Endothelial cell of umbilical vein (primary cell): Measurements from ENCODE around the gene AUH. TPM values are rescaled to one million over a fixed set of nuclear protein-coding genes. Genes with fewer than 3 reads are reported as not detected.

Experiments used
- BruUV-seq: library from RNA; stranded (reverse); fragments of 400-500 nt; replicated peaks from 2 replicates; lab custom pipeline; 2021; lab: Mats Ljungman, UMichigan
- CTCF ChIA-PET: fragments of 300-600, 350-600 bp; sonication (Branson Sonifier 250); formaldehyde crosslinking; loops from one replicate; lab custom pipeline; 2021; ENCODE audit warnings: antibody characterized with exemption, inconsistent platforms; lab: Charles Lee
- POLR2A ChIA-PET: fragments of 300-600, 350-600 bp; sonication (Branson Sonifier 250); formaldehyde crosslinking; loops from one replicate; lab custom pipeline; 2021; ENCODE audit warnings: antibody characterized with exemption, inconsistent platforms; lab: Charles Lee
- DNase-seq: peaks from one replicate; pipeline ENCODE4 v3.0.0-alpha.2; 2011; ENCODE audit warnings: low read depth, low spot score
- FAIRE-seq: peaks from 2 replicates; lab custom pipeline; 2011; peaks lifted over from hg19 to GRCh38; lab: Jason Lieb, UNC
- H2AFZ ChIP-seq: 2 replicates; pipeline ENCODE4 v1.6.0; 2012; ENCODE audit warnings: low read depth, low read length, control low read depth, inconsistent platforms
- H3K27ac ChIP-seq: 2 replicates; pipeline ENCODE4 v1.5.1; 2011; ENCODE audit warnings: low read depth, mild to moderate bottlenecking, control low read depth, low read length, moderate library complexity; ENCODE audit not compliant: insufficient read depth
- H3K27me3 ChIP-seq, 2 experiments: 2 replicates each; pipeline versions ENCODE4 v1.6.0 to v1.6.1; 2011; ENCODE audit warnings: low read length in 2 of 2, mixed read lengths in 1 of 2; ENCODE audit not compliant: control insufficient read depth in 2 of 2, insufficient read depth in 2 of 2
- H3K36me3 ChIP-seq, 2 experiments: 2 replicates in 1 of 2; 3 replicates in 1 of 2; pipeline ENCODE4 v1.5.1; 2011; ENCODE audit warnings: low read length in 2 of 2, mild to moderate bottlenecking in 1 of 2, moderate library complexity in 1 of 2; ENCODE audit not compliant: control insufficient read depth in 2 of 2, insufficient read depth in 2 of 2; ENCODE audit errors: extremely low read depth in 1 of 2
- H3K4me1 ChIP-seq: 3 replicates; pipeline ENCODE4 v1.5.1; 2011; ENCODE audit warnings: mild to moderate bottlenecking, low read length; ENCODE audit not compliant: control insufficient read depth, insufficient read depth; ENCODE audit errors: extremely low read depth
- H3K4me2 ChIP-seq: 2 replicates; pipeline ENCODE4 v1.6.1; 2011; ENCODE audit warnings: low read length, control low read depth, mixed read lengths; ENCODE audit not compliant: insufficient read depth
- H3K4me3 ChIP-seq, 3 experiments: fragments of 200-600 bp in 1 of 3; sonication (generic), shearing (Covaris generic) in 1 of 3; replicated peaks in 1 of 3; 2 replicates each; pipeline ENCODE4 v1.5.1; 2011 to 2016; ENCODE audit warnings: control low read depth in 3 of 3, low read length in 3 of 3, mild to moderate bottlenecking in 2 of 3, inconsistent platforms in 1 of 3, low read depth in 1 of 3, moderate library complexity in 1 of 3; ENCODE audit not compliant: insufficient read depth in 1 of 3
- H3K79me2 ChIP-seq: 2 replicates; pipeline ENCODE4 v1.6.0; 2012; ENCODE audit warnings: low read length, inconsistent platforms; ENCODE audit not compliant: control insufficient read depth, insufficient read depth
- H3K9ac ChIP-seq: replicated peaks from 2 replicates; pipeline ENCODE3; 2011; ENCODE audit warnings: low read length, control low read depth; ENCODE audit not compliant: insufficient read depth; ENCODE audit errors: extremely low read depth
- H3K9me1 ChIP-seq: replicated peaks from 3 replicates; pipeline ENCODE4 v1.6.0; 2011; ENCODE audit warnings: mild to moderate bottlenecking, low read length; ENCODE audit not compliant: control insufficient read depth, insufficient read depth; ENCODE audit errors: extremely low read depth
- H3K9me3 ChIP-seq: replicated peaks from 2 replicates; pipeline ENCODE4 v1.5.1; 2012; ENCODE audit warnings: low read length, inconsistent platforms; ENCODE audit not compliant: control insufficient read depth, insufficient read depth
- H4K20me1 ChIP-seq: replicated peaks from 2 replicates; pipeline ENCODE3; 2011; ENCODE audit warnings: mild to moderate bottlenecking, low read length; ENCODE audit not compliant: control insufficient read depth, insufficient read depth; ENCODE audit errors: extremely low read depth
- CTCF ChIP-seq, 2 donors: IDR thresholded peaks; 1 replicate in 1 of 2; 2 replicates in 1 of 2; pipeline ENCODE4 v1.5.1; 2011; ENCODE audit warnings: low read length in 2 of 2, mild to moderate bottlenecking in 2 of 2, moderate library complexity in 2 of 2, control low read depth in 1 of 2, inconsistent platforms in 1 of 2, low read depth in 1 of 2; ENCODE audit not compliant: insufficient read depth in 1 of 2; ENCODE audit errors: extremely low read depth in 1 of 2
- EZH2 ChIP-seq: IDR thresholded peaks from 2 replicates; pipeline ENCODE4 v1.6.1; 2012; ENCODE audit warnings: borderline replicate concordance, low read depth, mild to moderate bottlenecking, moderate library complexity, low read length, inconsistent platforms; ENCODE audit not compliant: severe bottlenecking
- FOS ChIP-seq: IDR thresholded peaks from 2 replicates; pipeline ENCODE4 v1.6.1; 2011; ENCODE audit warnings: mild to moderate bottlenecking, low read length, moderate library complexity, borderline replicate concordance; ENCODE audit not compliant: insufficient read depth
- GATA2 ChIP-seq: IDR thresholded peaks from 2 replicates; pipeline ENCODE4 v1.7.0; 2011; ENCODE audit warnings: low read depth, mild to moderate bottlenecking, moderate library complexity, mixed read lengths, low read length; ENCODE audit not compliant: insufficient read length, insufficient read depth
- JUN ChIP-seq: IDR thresholded peaks from 2 replicates; pipeline ENCODE4 v1.6.1; 2011; ENCODE audit warnings: borderline replicate concordance, low read depth; ENCODE audit not compliant: insufficient read length, insufficient read depth
- MYC ChIP-seq: IDR thresholded peaks from one replicate; pipeline ENCODE4 v1.6.1; 2011; ENCODE audit warnings: mild to moderate bottlenecking, low read depth, low read length
- POLR2A ChIP-seq: IDR thresholded peaks from 2 replicates; pipeline ENCODE4 v1.6.1; 2012; ENCODE audit warnings: low read depth, mild to moderate bottlenecking, control low read depth, low read length
- POLR2AphosphoS5 ChIP-seq: IDR thresholded peaks from 2 replicates; pipeline ENCODE4 v1.6.1; 2012; ENCODE audit warnings: low read depth, mild to moderate bottlenecking, control low read depth, low read length, moderate library complexity; ENCODE audit not compliant: insufficient read depth
- dilution Hi-C: fragments of 300-500 bp; cut with MboI; formaldehyde crosslinking; loops from one replicate; pipeline ENCODE4 v1.15.0; 2019; ENCODE audit warnings: low sequenced_read_pairs; ENCODE audit not compliant: extremely low pct_ligation_motif_present
- intact Hi-C: fragments of 100-400 bp; cut with micrococcal nuclease; formaldehyde crosslinking; loops from one replicate; pipeline ENCODE4 v1.10.0; 2022
- polyA plus RNA-seq, 4 experiments: library from polyadenylated mRNA; depleted of rRNA in 3 of 4; stranded (reverse) in 3 of 4; unstranded in 1 of 4; fragments of >200 nt; gene quantifications; 2 replicates each; pipeline versions ENCODE4 v1.2.1 to v1.2.3, GENCODE V29; 2011 to 2012; ENCODE audit warnings: missing spikeins in 1 of 4
- total RNA-seq: library from RNA; stranded (reverse); gene quantifications from 2 replicates; pipeline ENCODE4 v1.2.3, GENCODE V29; 2021
- TF ChIP-seq, protein P1 (sequence below): IDR thresholded peaks from 2 replicates; pipeline ENCODE4 v1.6.1; 2011; ENCODE audit not compliant: insufficient read depth, insufficient read length

Gene AUH
- total and polyA plus RNA-seq, 2 donors (not counting 3 experiments of a cell fraction or from before 2014, with no cell fraction given): 2.3 to 9.2 TPM

- H3K36me3 ChIP-seq: no peaks in the 10 kb centered on the region
- H3K4me3 ChIP-seq: no peak overlapping the region
- H3K9me1 ChIP-seq: no peaks in the 10 kb centered on the region
- no peaks in the 10 kb centered on the region for H3K9me3 ChIP-seq
- H3K27ac ChIP-seq: no peak overlapping the region
- H3K79me2 ChIP-seq: no peaks in the 10 kb centered on the region
- no peak overlapping the region for H3K9ac ChIP-seq
- H4K20me1 ChIP-seq: no peaks in the 10 kb centered on the region
- no peak for TF ChIP-seq CTCF (IDR thresholded peaks at IDR 0.05; ENCODE audit: extremely low read depth in 1 of 2, insufficient read depth in 1 of 2, low read depth in 1 of 2, low read length in 2 of 2)
- TF ChIP-seq JUN: no peak
- no peak for TF ChIP-seq POLR2A
- TF ChIP-seq, protein P1, sequence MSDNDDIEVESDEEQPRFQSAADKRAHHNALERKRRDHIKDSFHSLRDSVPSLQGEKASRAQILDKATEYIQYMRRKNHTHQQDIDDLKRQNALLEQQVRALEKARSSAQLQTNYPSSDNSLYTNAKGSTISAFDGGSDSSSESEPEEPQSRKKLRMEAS: no peak
- TF ChIP-seq MYC: no peak
- TF ChIP-seq FOS: no peak
- no peak for TF ChIP-seq POLR2AphosphoS5
- no peak for TF ChIP-seq EZH2
- TF ChIP-seq GATA2: no peak
- no TSS peak for BruUV-seq
- ChIA-PET CTCF (no interaction called here), POLR2A (no interaction called here)
- no peak overlapping the region for H3K4me2 ChIP-seq
- no peak for DNase-seq
- FAIRE-seq: no peak
- H3K4me1 ChIP-seq: no peaks in the 10 kb centered on the region
- H2AFZ ChIP-seq: no peak overlapping the region
- no peaks in the 10 kb centered on the region for H3K27me3 ChIP-seq
- intact Hi-C loops: no loop called here
- dilution Hi-C loops: no loop called here
Measured at GRCh38 chr9:91206806-91207205, 154.9 kb downstream of the AUH start.
